Activated CD8-positive, alpha-beta memory T cell treated with anti-CD3 and anti-CD28 coated beads, Interleukin-2, amount 50 U/mL, for 4 hours (primary cell): ENCODE measurements around the gene DGKB.

Source experiments
- DNase-seq: peaks from one replicate; pipeline ENCODE4 v3.0.0-alpha.2; 2020

The DGKB gene

DNA sequence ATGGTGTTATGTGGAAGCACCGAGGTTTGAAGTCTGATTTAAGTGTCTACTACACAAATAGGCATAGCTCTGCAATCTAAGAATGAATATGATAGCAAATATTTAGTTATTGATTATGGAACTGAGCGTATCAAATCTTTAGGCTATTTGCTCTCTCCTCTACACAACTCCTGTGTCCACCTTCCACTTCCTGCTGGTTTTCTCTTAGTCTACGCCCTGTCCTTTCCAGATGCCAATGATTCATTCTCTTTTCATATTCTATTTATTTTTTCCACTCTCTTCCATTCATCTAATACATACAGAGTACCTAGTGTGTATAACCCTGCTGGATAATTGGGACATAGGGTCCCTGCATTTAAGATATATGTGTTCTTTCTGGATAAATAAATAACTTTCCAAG lies 83.7 kb downstream of the DGKB start:
- no peak for DNase-seq

DNA sequence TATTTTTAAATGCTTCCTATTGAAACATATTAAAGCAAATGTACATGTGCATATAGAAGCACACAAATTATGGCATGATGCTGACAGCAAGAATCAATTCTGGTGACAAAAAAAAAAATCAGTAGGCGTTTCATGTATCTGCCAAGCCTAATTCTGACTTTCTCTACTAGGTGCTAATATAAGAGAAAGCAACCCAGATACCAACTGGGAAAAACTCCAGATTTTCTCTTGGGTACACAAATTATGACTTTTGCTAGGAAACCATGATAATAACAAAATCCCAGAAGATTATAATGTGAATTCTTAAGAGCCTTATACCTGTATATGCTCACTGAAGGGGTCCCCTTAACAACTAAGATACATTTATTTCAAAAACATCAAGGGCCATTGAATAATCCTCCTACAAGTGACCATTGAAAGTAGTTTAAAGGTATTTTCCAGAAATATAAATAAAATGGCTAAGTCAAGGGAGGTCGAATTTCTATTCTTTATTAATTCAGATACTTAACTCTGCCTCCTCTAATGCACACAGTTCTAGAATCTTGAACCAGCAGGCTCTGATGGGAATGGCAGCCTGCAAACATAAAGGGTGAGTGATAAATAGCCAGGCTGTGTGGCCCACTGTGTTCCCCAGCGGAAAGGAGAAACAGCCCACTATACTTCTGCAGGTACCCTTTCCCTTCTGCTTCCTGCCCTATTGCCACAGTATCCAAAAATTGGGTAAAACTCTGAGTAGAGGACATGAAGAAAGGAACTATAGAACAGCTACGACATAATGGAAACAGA lies 84.5 kb downstream of the DGKB start:
- no peak for DNase-seq

DNA sequence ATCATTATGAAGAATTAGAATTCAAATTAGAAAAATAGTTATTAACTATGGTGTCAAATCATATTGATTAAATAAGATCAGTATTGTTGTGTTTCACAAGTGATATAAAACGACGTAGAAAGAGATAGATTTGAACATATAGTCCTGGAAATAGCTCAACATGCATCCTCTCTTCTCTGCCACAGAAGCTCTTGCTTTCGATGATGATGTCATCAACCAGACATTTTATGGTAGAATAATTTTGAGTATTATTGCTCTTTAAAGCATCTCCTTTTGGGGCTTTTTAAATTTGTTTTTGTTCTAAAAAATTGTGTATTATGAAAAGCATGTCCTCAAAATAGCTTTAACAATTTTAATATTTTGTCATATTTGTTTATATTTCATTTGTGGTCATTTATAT lies 95.0 kb downstream of the DGKB start:
- DNase-seq, result no peak

DNA sequence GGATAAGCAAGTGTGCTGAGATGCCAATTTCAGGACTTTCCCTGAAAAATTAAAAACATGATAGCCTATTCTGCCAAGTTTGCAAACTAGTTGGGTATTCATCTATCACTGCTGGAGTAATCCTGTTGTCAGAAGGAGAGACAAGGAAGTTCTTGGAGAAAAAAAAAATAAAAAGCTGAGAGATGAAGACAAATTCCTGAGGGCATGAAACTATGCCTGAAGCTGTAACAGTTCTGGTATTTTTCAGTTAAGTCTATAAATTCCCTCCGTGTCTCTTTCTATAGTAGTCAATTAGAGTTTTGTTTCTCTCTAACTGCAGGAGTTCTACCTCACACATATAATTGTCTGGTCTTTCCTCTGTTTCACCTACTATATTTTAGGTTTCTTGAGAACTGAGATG lies 95.7 kb downstream of the DGKB start:
- DNase-seq, result no peak

DNA sequence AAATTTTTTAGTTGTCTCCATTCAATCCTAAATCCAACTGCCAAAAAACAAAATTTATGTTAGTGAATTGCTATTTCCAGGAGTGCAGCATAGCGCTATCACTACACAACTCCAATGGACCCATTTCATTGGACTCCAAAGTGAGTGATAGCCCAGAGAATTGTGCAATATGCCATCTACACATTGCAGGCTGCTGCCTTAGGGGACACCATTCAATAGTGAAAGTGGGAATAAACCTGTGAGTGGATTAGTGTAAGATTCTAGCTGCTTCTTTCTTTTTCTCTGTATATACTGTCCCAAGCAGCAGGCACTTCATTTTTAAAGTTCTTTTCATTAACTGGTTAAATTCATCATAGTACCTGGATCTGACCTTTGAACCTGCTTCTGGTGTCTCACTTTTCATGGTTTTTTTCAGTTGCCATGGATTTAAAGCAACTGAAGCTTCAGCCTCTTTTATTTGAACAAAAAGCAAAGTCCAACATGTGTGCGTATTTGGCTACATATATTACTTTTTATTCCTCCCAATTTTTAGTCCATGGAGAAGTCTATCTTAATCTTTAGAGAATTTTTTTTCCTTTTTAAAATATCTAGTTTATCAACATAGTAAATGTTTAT lies 97.3 kb downstream of the DGKB start:
- no peak for DNase-seq

DNA sequence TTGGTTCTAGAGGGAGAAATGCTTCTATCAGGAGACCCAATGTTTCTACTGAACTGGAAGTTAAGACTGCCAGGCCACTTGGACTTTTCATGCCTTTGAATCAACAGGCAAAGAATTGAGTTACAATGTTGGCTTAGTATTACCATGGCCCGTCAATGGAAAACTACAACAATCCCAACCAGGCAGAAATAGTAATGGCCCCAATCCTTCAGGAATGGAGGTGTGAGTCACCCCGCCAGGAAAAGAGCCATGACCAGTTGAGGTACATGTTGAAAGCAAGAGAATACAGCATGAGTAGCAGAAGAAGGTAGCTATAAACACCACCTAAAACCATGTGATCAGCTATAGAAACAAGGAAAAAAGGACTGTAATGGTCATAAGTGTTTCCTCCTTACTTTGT lies 101.9 kb downstream of the DGKB start:
- DNase-seq, result no peak

DNA sequence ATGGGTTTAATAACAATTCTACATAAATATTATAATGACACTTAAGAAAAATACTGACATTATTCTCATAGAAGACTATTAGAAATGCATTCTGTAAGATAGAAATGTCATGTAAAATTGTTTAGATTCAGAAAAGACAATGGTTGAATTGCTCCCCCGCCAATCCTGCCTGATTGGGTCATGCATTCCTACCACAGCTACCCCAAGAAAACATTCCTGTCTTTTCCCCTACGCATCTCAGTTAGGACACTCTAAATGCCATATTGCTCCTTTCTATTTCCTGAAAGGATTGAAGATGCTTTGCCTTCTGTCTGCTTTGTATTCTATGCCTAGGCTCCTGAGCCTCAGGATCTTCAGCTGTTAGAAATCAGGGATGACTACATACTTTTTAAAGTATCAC lies 109.4 kb downstream of the DGKB start:
- no peak for DNase-seq

DNA sequence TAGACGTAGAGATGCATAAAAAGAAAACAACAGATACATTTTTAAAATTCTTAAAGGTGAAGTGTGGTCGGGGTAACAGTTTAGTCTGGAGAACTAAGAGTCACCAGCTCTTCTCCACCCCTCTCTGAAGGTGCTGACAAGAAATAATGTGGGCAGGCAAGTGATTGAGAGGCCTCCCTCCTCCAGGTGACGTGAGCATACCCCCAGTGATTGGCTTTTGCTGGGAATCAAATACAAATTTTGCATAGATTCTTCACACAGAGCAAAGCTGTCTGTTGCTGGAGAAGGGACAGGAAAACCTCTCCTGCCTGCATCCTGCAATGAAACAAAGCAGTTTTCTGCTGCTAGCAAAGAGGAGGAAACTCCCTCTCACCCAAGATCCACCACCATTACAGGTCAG lies 115.0 kb downstream of the DGKB start:
- DNase-seq, result no peak

DNA sequence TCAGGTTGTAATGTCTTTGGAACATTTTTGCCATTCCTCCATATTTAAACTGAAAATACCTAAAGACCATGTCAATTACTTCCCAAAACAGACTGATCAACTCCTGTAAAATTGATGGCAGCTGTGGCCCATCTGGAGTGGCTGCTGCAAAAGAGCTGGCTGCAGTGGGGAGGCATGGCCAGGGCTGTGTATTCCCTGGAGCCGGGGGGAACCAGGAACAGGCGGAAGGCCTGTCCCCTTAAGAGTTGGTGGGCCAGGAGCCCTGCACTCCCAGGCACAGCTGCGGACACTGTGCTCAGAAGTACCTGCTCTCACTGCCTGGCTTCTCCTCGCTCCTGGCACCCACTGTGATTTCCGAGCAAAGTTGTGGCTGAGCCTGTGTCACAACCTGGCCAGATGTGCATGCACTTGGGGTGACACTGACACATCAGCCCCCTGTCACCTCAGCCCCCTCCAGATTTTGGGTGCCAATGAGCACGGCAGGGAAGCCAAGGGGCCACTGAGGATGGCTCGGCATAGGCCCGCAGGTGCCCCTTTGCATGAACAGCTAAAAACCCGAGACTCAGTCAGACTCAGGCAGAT lies 116.1 kb downstream of the DGKB start:
- no peak for DNase-seq

DNA sequence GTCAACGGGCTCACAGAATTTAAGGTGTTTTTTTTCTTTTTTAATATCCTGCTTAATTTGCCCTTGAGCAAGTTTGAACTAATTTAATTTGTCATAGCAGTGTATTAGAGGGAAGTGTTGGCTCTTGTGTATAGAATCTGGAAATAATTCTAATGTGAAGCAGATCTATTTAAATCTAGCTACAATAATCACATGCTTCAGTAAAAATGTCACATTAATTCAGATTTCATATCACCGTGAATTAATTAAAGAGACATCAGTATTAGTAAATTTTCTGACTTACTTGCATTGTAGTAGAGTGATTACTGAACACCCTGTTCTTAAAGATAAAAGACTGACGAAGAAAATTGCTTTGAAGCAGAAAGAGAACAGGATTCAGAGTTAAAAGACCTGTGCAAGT lies 124.7 kb downstream of the DGKB start:
- no peak for DNase-seq

DNA sequence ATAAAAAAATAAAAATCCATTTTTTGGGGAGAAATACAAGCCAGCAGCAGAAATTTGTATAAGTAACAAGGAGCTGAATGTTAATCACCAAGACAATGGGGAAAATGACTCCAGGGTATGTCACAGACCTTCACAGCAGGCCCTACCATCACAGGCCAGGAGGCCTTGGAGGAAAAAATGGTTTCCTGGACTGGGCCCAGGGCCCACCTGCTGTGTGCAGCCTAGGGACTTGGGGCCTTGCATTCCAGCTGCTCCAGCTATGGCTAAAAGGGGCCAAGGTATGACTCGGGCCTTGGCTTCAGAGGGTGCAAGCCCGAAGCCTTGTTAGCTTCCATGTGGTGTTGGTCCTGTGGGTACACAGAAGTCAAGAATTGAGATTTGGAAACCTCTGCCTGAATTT lies 126.3 kb downstream of the DGKB start:
- DNase-seq, result no peak

DNA sequence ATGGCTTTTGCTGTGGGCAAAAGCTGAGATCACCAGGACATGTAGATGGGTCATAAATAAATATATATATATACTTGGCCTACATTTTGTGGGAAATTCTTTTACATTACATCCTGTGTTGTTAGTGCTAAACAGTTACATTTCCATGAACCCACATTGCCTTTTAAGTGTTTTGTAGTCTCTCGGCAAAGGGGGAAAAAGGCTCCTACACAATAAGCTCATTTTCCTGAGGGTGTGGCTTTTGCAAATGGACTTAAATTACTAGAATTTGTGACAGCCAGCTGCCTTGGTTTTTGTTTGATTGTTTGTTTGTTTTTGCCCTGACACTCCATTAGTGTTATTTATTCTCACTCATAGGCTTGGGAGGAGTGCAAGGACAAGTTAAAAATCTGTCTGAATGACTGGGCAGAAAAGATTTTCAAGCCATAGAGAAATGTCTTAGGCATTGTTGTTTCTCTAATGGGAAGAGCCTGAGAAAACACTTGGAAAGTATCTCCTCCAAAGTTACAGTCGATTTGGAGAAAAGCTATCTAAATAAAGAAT lies 128.8 kb downstream of the DGKB start:
- no peak for DNase-seq

DNA sequence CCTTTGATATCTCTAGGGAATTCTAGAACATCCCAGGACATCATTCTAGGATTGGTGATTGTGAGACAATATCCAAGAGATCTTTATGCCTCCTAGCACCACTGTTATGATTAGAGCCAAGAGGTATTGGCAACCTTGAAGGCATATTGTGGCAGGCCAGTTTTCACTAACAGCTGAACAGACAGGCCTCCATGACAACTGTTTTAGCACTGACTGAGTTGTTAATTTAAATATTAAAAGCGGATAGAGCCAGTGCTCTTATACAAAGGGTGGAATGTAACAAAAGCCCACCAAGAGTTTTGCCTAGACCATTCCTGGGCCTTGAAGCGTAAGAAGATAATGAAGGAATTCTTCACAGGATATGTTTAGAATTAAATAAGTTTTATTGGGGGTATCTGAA lies 131.9 kb downstream of the DGKB start:
- DNase-seq, result no peak

DNA sequence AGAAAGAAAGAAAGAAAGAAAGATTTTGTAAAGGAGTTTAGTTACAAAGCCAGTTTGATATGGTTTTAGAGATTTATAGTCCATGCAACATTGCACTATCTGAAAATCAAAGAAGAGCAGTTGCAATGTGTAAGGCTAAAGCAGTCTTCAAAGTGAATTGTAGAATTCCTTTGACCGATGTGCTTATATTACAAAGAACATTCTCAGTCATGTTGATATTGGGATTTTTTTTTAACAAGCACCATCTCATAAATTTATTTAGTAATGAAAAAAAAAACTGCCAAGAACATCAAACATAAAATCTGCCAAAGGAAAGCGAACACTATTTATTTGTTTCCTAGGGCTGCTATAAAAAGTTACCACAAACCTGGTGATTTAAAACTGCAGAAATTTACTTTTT lies 133.3 kb downstream of the DGKB start:
- DNase-seq, result no peak

DNA sequence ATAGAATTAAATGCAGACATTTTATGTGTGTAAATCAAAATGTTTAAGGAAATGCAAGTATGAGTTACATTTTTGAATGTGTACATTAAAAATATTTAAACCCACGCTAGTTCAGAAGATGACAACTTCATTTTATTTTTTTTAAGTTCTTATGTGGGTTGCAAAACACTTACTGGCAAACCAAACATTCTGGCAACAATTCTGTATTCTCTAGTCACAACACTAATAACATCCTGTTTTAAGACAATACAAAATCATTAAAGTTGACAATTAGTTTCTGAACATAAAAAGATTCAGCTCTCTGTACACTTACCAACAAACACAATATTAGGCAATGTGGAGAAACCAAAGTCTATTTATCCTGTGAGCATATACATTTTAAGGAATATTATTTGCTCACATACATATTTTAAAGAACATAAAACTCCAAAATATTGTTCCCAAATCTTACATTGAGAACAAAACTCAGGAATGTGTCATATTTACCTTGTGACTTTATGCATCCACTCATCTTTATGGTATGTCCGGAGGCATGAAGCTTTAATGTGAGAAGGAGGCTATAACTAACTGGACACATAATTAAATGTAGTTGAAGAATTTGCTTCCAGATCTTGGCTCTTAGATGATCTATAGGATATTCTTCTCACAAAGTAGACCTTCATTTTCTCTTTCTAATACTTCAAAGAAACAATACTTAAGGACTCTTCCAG lies 134.7 kb downstream of the DGKB start:
- DNase-seq, result no peak

DNA sequence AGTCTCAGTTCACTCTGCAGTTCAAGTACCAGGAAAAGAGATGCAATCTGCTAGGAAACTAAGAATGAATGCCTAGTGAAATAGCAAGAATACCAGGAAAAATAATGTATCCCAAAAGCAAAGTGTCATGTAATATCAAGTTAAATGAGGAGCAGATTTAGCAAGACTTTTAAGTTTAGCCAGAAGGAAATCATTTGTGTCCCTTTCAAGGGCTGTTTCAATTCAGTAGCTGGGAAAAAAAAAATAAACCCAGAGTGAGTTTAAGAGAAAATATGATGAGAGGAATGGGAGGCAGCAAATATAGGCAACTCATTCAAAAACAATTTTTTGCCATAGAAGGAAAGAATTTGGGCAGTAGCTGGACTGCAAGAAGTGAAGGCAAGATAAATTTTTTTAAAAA lies 135.8 kb downstream of the DGKB start:
- DNase-seq, result no peak

DNA sequence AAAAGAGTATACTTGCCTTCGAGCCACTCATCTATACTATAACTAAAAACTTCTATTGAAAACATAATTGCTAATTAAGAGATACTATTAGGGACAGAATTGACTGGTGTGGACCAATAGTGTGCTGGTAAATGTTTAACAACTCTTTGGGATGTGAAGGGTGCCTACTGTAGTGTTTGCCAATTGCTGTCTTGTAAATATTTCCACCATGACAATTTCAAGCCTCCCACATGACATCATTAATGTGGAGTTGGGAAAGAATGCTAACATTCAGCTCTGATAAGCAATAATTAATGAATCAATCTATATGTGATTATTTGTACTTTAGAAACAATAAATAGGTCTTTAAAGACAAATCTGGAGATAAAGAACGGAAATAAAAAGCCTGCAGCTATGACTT lies 136.8 kb downstream of the DGKB start:
- no peak for DNase-seq

DNA sequence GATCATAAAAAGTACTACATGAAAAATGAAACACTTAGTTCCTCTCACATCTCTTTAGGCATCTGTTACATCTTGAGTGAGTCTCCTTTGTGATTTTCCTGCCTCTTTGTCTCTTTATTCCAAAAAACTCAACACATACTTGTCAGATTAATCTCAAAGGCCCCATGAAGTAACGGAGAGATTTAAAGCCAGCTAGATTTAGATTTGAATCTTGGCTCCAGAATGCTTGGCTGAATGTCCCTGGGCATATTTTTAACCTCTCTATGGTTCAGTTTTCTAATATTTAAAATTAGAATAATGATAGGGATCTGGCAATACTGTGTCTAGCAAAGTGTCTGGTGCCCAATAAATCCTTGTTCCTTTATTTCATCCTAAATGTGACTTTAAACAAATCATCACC lies 140.0 kb downstream of the DGKB start:
- no peak for DNase-seq

DNA sequence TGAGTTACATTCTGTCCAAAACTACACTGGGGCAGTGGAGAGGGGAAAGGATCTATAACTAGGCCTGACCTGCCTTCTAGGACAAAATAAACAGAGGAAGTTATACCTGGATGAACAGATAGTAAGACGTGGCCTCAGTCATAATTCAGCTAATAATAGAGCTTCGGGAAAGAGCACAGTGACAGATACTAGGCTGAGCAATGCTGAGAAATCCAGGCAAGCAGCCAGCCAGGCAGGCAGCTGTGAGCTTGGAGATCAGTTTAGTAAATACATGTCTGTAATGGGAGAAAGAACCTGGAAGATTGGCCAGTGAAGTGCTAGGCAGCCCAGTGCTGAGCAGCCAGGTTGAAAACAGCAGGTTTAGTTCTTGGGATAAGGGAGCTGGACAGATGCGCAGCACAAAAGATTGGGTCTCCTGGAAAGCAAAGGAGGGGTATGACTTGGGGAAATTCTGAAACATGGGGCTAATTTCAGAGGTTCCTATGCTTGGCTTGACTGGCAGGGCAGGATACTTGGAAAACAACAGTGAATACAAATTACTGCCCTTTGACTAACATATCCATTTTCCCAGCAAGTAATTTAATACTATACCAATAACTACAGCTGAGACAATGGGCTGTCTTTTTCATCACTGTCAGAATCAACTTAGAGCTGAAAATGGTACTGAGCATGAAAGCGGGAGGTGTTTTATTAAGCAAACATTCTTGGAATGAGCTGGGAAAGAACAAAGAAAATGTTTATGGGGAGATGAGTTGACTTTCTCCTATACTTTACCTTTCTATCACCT lies 140.8 kb downstream of the DGKB start:
- DNase-seq, result no peak

DNA sequence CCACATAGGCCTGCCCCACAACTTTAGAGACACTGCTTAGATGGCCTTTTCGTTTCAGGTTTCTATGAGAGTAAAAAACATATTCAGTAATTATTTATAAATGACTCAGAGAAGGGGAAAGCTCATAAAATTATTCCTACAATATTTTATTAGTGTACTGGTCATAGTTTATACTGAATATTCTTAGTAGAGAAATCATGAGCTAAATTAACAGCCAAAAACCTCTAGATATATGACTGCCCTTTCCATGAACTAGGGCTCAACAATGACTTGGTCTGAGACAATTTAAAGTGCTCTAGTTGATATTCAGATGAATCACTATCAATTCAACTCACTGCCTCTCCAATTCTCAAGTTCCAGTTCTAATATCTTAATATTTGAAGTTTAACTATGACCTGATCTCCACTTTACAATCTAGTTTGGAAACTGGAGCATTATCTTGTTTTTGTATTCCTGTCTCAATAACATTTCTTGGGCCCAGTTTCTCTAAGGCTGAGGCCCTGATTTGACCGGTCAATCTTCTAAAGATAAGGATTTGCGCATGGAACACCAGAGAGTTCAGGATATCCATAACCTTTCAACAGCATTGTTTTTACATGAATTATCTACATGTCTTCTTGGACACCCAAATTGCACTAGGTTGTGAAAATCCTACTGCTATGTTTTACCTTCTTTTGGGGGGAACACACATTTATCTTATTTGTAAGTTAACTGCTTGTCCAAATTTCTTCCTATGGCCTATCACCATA lies 141.6 kb downstream of the DGKB start:
- no peak for DNase-seq

DNA sequence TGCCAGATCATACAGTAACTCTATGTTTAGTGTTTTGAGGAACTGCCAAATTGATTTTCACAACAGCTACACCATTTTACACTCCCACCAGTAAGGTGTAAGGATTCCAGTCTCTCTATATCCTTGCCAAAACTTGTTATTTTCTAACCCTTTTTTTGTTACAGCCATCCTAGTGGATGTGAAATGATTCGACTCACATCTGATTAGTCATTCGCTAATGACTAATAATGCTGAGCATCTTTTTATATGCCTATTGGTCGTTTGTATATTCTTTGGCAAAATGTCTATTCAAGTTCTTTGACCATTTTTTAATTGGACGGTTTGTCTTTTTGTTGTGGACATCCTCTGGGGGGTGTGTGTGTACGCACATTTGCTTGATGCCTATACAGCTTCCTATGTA lies 142.8 kb downstream of the DGKB start:
- no peak for DNase-seq

DNA sequence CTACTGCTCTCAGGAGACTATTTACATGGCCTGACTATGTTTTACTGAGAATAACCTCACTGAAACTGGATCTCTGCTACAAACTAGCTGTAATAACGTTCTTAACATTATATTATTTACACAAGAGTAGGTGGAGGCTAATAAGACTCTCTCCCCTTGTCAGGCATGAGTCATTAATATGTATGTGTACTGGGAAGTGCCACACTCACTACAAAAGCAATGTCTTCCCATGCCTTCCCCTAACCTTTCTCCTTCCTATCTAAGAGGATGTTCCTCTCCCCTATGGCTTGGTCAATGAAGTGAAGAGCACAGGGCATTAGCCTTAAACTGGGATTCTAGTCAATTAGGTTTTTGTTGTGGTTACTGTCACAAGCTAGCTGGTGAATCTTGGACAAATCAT lies 147.9 kb downstream of the DGKB start:
- no peak for DNase-seq
